Activated B cell treated with CpG ODN at 0.5 μM for 24 hours (primary cell): ENCODE measurements around the gene TLCD5. TPM values are rescaled to one million over a fixed set of nuclear protein-coding genes. Genes with fewer than 3 reads are reported as not detected.

Experiments
- ATAC-seq: fragments of 200-7000 bp; cut with Tn5 transposase; one replicate; pipeline ENCODE4 v1.10.0; 2021; ENCODE audit warnings: low read depth, mild to moderate bottlenecking, moderate library complexity
- CTCF ChIA-PET: fragments of 350-600 bp; sonication (Branson Sonifier 250); formaldehyde crosslinking; loops from one replicate; lab custom pipeline; 2021; ENCODE audit warnings: antibody characterized with exemption; lab: Charles Lee
- POLR2A ChIA-PET: fragments of 350-600 bp; sonication (Branson Sonifier 250); formaldehyde crosslinking; loops from one replicate; lab custom pipeline; 2021; ENCODE audit warnings: antibody characterized with exemption; lab: Charles Lee
- DNase-seq: peaks from one replicate; pipeline ENCODE4 v3.0.0; 2022
- H3K27ac Mint-ChIP-seq: one replicate; pipeline ENCODE4 v1.8.0; 2020; ENCODE audit warnings: mixed read lengths
- H3K27me3 Mint-ChIP-seq: one replicate; pipeline ENCODE4 v1.8.0; 2021; ENCODE audit warnings: mixed read lengths
- H3K36me3 Mint-ChIP-seq: one replicate; pipeline ENCODE4 v1.8.0; 2021; ENCODE audit warnings: low read depth, mixed read lengths
- H3K4me1 Mint-ChIP-seq: one replicate; pipeline ENCODE4 v1.8.0; 2021; ENCODE audit warnings: mixed read lengths
- H3K4me3 Mint-ChIP-seq: one replicate; pipeline ENCODE4 v1.8.0; 2020; ENCODE audit warnings: mild to moderate bottlenecking, mixed read lengths
- H3K9me3 Mint-ChIP-seq: one replicate; pipeline ENCODE4 v1.8.0; 2020; ENCODE audit warnings: mixed read lengths
- intact Hi-C: fragments of 100-400 bp; cut with micrococcal nuclease; formaldehyde crosslinking; loops from one replicate; pipeline ENCODE4 v1.15.1; 2024
- total RNA-seq: library from RNA; stranded (reverse); gene quantifications from 2 replicates; pipeline ENCODE4 v1.2.3, GENCODE V29; 2022
- TF ChIP-seq, protein P1 (sequence below): fragments of 200-600 bp; IDR thresholded peaks from one replicate; pipeline ENCODE4 v1.8.0; 2022; ENCODE audit warnings: antibody characterized with exemption, mild to moderate bottlenecking

Gene TLCD5
- total RNA-seq, 1 donor from 2014 or later = 0.22 TPM

DNA sequence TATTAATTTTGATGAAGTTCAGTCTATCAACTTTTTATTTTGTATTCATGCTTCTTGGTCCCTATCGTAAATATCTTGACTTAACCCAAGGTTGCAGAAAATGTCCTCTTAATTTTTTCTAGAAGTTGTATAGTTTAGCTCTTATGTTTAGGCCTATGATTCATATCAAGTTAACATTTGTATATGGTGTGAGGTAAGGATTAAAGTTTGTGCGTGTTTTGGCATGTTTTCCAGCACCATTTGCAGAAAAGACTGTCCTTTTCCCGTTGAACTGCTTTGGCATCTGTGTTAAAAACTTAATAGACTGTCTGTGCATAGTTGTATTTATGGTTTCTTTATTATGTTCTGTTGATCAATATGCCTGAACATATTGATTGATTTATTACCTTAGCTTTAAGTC is 53.4 kb downstream of the TLCD5 start:
- H3K4me1 Mint-ChIP-seq = peaks cover 22% of the 10 kb centered on the region
- ATAC-seq (no peak), DNase-seq (no peak)
- H3K27ac Mint-ChIP-seq = no peak overlapping the region
- H3K9me3 Mint-ChIP-seq = no peaks in the 10 kb centered on the region
- H3K27me3 Mint-ChIP-seq = no peaks in the 10 kb centered on the region
- TF ChIP-seq, protein P1, sequence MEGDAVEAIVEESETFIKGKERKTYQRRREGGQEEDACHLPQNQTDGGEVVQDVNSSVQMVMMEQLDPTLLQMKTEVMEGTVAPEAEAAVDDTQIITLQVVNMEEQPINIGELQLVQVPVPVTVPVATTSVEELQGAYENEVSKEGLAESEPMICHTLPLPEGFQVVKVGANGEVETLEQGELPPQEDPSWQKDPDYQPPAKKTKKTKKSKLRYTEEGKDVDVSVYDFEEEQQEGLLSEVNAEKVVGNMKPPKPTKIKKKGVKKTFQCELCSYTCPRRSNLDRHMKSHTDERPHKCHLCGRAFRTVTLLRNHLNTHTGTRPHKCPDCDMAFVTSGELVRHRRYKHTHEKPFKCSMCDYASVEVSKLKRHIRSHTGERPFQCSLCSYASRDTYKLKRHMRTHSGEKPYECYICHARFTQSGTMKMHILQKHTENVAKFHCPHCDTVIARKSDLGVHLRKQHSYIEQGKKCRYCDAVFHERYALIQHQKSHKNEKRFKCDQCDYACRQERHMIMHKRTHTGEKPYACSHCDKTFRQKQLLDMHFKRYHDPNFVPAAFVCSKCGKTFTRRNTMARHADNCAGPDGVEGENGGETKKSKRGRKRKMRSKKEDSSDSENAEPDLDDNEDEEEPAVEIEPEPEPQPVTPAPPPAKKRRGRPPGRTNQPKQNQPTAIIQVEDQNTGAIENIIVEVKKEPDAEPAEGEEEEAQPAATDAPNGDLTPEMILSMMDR = no peak
- ChIA-PET POLR2A (no interaction called here), CTCF (no interaction called here)
- no peak overlapping the region for H3K4me3 Mint-ChIP-seq
- peaks cover 5% of the 10 kb centered on the region for H3K36me3 Mint-ChIP-seq
- intact Hi-C loops = no loop called here

DNA sequence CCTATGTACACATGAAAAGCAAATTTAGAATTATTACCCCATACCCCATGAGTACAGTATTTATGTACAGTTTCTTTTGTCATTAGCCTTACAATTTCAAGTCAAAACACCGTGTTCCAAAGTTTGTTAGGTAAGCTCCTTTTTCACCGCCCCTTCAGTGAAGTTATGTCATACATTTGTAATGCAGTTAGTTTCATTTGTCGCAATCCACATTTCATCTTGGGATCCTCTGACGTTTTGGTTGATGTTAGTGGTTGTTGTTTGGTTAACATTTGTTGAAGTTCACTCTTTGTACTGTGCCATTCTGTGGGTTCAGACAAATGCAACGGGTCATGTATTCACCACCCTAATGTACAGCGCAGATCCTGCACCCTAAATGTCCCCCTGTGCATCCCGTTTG is 56.3 kb downstream of the TLCD5 start:
- H3K36me3 Mint-ChIP-seq = peaks cover 5% of the 10 kb centered on the region
- ChIA-PET POLR2A (no interaction called here), CTCF (no interaction called here)
- H3K27me3 Mint-ChIP-seq = no peaks in the 10 kb centered on the region
- intact Hi-C loops = no loop called here
- TF ChIP-seq, protein P1 = no peak
- no peak for DNase-seq
- no peak for ATAC-seq
- H3K4me3 Mint-ChIP-seq = no peak overlapping the region
- H3K27ac Mint-ChIP-seq = no peak overlapping the region
- no peaks in the 10 kb centered on the region for H3K9me3 Mint-ChIP-seq
- peaks cover 17% of the 10 kb centered on the region for H3K4me1 Mint-ChIP-seq

Other genes starting within 250 kb of the TLCD5 start
- not detected in 2 replicates for gene TRIM29, start 187.2 kb upstream of the TLCD5 start, total RNA-seq
- 0.78 and 0.98 TPM in 2 replicates for gene OAF, start 114.3 kb upstream of the TLCD5 start, total RNA-seq
- not detected in 2 replicates for gene POU2F3, start 85.2 kb upstream of the TLCD5 start, total RNA-seq
- 20.9 and 25.8 TPM in 2 replicates for gene ARHGEF12, start 11.1 kb downstream of the TLCD5 start, total RNA-seq
- 0.05 TPM in 1 of 2 replicates, not detected in the other for gene GRIK4, start 186.4 kb downstream of the TLCD5 start, total RNA-seq